ENCODE data around the gene DIS3L2. TPM values are rescaled to one million over a fixed set of nuclear protein-coding genes. Genes with fewer than 3 reads are reported as not detected.

Gene DIS3L2
- total RNA-seq, 6 experiments from 2014 or later: 18.2 to 23.6 (median 21.6) TPM

- TF ChIP-seq CTCF (IDR thresholded peaks at IDR 0.05): no peak
- DNase-seq: no peak
- Mint-ChIP-seq H3K9me3 (no peaks in the 10 kb centered on the region), H3K4me3 (no peak overlapping the region), H3K36me3 (ENCODE audit: low read depth) (peaks cover 36% of the 10 kb centered on the region), H3K27ac (no peak overlapping the region), H3K4me1 (ENCODE audit: low read depth) (no peaks in the 10 kb centered on the region), H3K27me3 (ENCODE audit: insufficient read depth) (no peaks in the 10 kb centered on the region; the same call in 1 of the 2 replicates)
Measured at GRCh38 chr2:232018181-232018580, 56.7 kb downstream of the DIS3L2 start.

GRCh38 chr2:232022718-232023117 lies 61.2 kb downstream of the DIS3L2 start:
- peaks cover 9% of the 10 kb centered on the region for H3K4me1 Mint-ChIP-seq (ENCODE audit: low read depth)
- no peak overlapping the region for H3K27ac Mint-ChIP-seq
- TF ChIP-seq CTCF (IDR thresholded peaks at IDR 0.05): no peak
- H3K9me3 Mint-ChIP-seq: no peaks in the 10 kb centered on the region
- peaks cover 21% of the 10 kb centered on the region for H3K36me3 Mint-ChIP-seq (ENCODE audit: low read depth)
- H3K27me3 Mint-ChIP-seq (ENCODE audit: insufficient read depth): no peaks in the 10 kb centered on the region
- H3K4me3 Mint-ChIP-seq: no peak overlapping the region
- DNase-seq: no peak

GRCh38 chr2:232023426-232023825 lies 61.9 kb downstream of the DIS3L2 start:
- Mint-ChIP-seq H3K27ac (no peak overlapping the region), H3K36me3 (ENCODE audit: low read depth) (peaks cover 15% of the 10 kb centered on the region), H3K27me3 (ENCODE audit: insufficient read depth) (no peaks in the 10 kb centered on the region), H3K4me3 (no peak overlapping the region), H3K4me1 (ENCODE audit: low read depth) (peaks cover 16% of the 10 kb centered on the region), H3K9me3 (no peaks in the 10 kb centered on the region)
- no peak for DNase-seq
- TF ChIP-seq CTCF (IDR thresholded peaks at IDR 0.05): no peak

- no peak for DNase-seq
- H3K9me3 Mint-ChIP-seq: no peaks in the 10 kb centered on the region
- H3K27me3 Mint-ChIP-seq (ENCODE audit: insufficient read depth): no peaks in the 10 kb centered on the region
- peaks cover 21% of the 10 kb centered on the region for H3K4me1 Mint-ChIP-seq (ENCODE audit: low read depth)
- H3K4me3 Mint-ChIP-seq: no peak overlapping the region
- TF ChIP-seq CTCF (IDR thresholded peaks at IDR 0.05): no peak
- no peak overlapping the region for H3K27ac Mint-ChIP-seq
- peaks cover 18% of the 10 kb centered on the region for H3K36me3 Mint-ChIP-seq (ENCODE audit: low read depth)
Measured at GRCh38 chr2:232024457-232024856, 62.9 kb downstream of the DIS3L2 start.

- no peak overlapping the region for H3K4me3 Mint-ChIP-seq
- no peak for DNase-seq
- H3K9me3 Mint-ChIP-seq: no peaks in the 10 kb centered on the region
- H3K27me3 Mint-ChIP-seq (ENCODE audit: insufficient read depth): no peaks in the 10 kb centered on the region
- no peak overlapping the region for H3K27ac Mint-ChIP-seq
- H3K36me3 Mint-ChIP-seq (ENCODE audit: low read depth): peaks cover 41% of the 10 kb centered on the region
- no peak for TF ChIP-seq CTCF (IDR thresholded peaks at IDR 0.05)
- H3K4me1 Mint-ChIP-seq (ENCODE audit: low read depth): peaks cover 21% of the 10 kb centered on the region
Measured at GRCh38 chr2:232026910-232027309, 65.4 kb downstream of the DIS3L2 start.

GRCh38 chr2:232027530-232027929 lies 66.0 kb downstream of the DIS3L2 start:
- Mint-ChIP-seq H3K4me3 (no peak overlapping the region), H3K36me3 (ENCODE audit: low read depth) (peaks cover 45% of the 10 kb centered on the region), H3K27ac (no peak overlapping the region), H3K4me1 (ENCODE audit: low read depth) (peaks cover 21% of the 10 kb centered on the region), H3K27me3 (ENCODE audit: insufficient read depth) (no peaks in the 10 kb centered on the region), H3K9me3 (no peaks in the 10 kb centered on the region)
- no peak for DNase-seq
- TF ChIP-seq CTCF (IDR thresholded peaks at IDR 0.05): no peak
